GM19099 (cell line): Measurements from ENCODE around the gene MYOM3.

Experiments used
- POLR2A ChIP-seq: IDR thresholded peaks from 3 replicates; pipeline ENCODE4 v1.6.1; 2011; ENCODE audit warnings: low read depth; ENCODE audit not compliant: insufficient read length; ENCODE audit errors: extremely low read depth

The MYOM3 gene

GRCh38 chr1:24085546-24085945 is 26.4 kb downstream of the MYOM3 start:
- TF ChIP-seq POLR2A, result no peak

- TF ChIP-seq POLR2A, result no peak
These were observed 26.9 kb downstream of the MYOM3 start for GRCh38 chr1:24085007-24085406.

GRCh38 chr1:24084050-24084449 is 27.9 kb downstream of the MYOM3 start:
- TF ChIP-seq POLR2A, result no peak

- TF ChIP-seq POLR2A, result no peak
These were observed 29.6 kb downstream of the MYOM3 start for GRCh38 chr1:24082372-24082771.

GRCh38 chr1:24081190-24081589 is 30.7 kb downstream of the MYOM3 start:
- TF ChIP-seq POLR2A, result no peak

- no peak for TF ChIP-seq POLR2A
These were observed 31.8 kb downstream of the MYOM3 start for GRCh38 chr1:24080131-24080530.

GRCh38 chr1:24077278-24077978 is 34.5 kb downstream of the MYOM3 start:
- no peak for TF ChIP-seq POLR2A

- no peak for TF ChIP-seq POLR2A
These were observed 36.0 kb downstream of the MYOM3 start for GRCh38 chr1:24075946-24076345.

GRCh38 chr1:24075590-24075854 is 36.4 kb downstream of the MYOM3 start:
- TF ChIP-seq POLR2A, result no peak

GRCh38 chr1:24074817-24075589 is 36.9 kb downstream of the MYOM3 start:
- no peak for TF ChIP-seq POLR2A

GRCh38 chr1:24074196-24074595 is 37.7 kb downstream of the MYOM3 start:
- no peak for TF ChIP-seq POLR2A

GRCh38 chr1:24071941-24072340 is 40.0 kb downstream of the MYOM3 start:
- no peak for TF ChIP-seq POLR2A

- no peak for TF ChIP-seq POLR2A
These were observed 41.0 kb downstream of the MYOM3 start for GRCh38 chr1:24070821-24071393.

- TF ChIP-seq POLR2A, result no peak
These were observed 42.1 kb downstream of the MYOM3 start for GRCh38 chr1:24069817-24070216.

- no peak for TF ChIP-seq POLR2A
These were observed 44.0 kb downstream of the MYOM3 start for GRCh38 chr1:24067978-24068377.

GRCh38 chr1:24065304-24065703 is 46.6 kb downstream of the MYOM3 start:
- no peak for TF ChIP-seq POLR2A

GRCh38 chr1:24062221-24062620 is 49.7 kb downstream of the MYOM3 start:
- TF ChIP-seq POLR2A, result no peak

GRCh38 chr1:24060482-24060881 is 51.5 kb downstream of the MYOM3 start:
- no peak for TF ChIP-seq POLR2A
